GF-D8 (cell line): ENCODE results near the gene GPR161.
A peak's percentile ranks its signal among the peaks of the same experiment; 100 is the strongest.
"Not testable (repeated sequence)": the region's sequence is repeated elsewhere in the genome, so short reads cannot be mapped to it uniquely, and the experiment has no call there.

ENCODE experiments used
- DNase-seq: peaks from one replicate; lab custom pipeline; 2025; lab: John Stamatoyannopoulos, UW

The GPR161 gene, protein sequence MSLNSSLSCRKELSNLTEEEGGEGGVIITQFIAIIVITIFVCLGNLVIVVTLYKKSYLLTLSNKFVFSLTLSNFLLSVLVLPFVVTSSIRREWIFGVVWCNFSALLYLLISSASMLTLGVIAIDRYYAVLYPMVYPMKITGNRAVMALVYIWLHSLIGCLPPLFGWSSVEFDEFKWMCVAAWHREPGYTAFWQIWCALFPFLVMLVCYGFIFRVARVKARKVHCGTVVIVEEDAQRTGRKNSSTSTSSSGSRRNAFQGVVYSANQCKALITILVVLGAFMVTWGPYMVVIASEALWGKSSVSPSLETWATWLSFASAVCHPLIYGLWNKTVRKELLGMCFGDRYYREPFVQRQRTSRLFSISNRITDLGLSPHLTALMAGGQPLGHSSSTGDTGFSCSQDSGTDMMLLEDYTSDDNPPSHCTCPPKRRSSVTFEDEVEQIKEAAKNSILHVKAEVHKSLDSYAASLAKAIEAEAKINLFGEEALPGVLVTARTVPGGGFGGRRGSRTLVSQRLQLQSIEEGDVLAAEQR

DNA sequence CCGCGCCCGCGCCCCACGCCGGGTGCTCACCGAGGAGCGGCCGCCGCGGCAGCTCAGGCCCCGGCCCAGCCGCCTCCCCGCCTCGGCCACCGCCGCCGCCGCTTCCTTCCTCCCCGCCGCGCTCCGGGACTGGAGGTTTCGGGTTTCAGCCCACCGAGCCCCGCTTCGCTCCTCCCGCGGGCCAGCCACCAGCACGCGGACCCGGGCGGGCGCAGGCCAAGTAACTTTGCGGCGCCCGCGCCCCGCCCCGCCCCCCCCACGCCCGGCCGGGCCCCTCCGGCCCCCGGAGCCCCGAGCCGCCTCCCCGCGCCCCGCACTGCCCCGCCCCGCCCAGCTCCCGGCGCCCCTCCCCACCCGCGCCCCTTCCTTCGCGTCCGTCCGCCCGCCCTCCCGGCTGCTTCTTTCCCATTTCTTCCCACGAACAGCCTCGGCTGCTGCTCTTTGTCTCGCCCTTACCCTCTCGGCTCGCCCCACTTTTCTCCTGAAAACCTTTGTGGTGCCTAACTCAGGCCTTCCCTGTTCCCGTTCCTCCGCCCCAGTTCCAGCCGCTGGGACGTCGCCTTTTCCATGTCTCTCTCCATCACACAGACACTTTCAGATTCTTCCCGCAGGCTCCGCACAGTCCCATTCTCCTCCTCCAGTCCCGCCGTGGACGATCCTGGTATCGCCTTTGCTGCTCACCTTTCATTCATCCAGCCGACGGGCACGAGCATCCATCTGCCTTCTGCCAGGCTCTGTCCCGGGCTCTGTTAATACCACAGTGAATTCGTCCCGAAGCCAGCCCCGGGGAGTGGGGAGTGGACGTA lies at the start of gene GPR161:
Gene GPR161 (minus strand): TSS at position 222 of the 806 bp plus-strand sequence. CDS start 32,080 bp downstream, outside the sequence.
- no peak for DNase-seq

DNA sequence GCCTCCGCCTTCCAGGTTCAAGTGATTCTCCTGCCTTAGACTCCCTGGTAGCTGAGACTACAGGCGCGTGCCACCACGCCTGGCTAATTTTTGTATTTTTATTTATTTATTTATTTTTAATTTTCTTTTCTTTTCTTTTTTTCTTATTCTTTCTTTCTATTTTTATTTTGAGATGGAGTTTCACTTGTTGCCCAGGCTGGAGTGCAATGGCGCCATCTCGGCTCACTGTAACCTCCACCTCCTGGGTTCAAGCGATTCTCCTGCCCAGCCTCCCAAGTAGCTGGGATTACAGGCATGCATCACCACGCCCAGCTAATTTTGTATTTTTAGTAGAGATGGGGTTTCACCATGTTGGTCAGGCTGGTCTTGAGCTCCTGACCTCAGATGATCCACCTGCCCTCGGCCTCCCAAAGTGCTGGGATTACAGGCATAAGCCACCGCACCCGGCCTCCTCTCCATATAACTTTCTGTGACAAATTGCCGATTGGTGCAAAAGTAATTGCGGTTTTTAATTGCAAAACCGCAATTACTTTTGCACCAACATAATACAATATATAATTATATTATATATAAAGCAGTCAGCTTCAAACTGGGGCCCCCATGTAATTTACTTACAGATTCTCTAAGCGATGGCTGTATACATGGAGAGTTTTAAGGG lies 44.5 kb upstream of the GPR161 start:
- DNase-seq = not testable (repeated sequence)

DNA sequence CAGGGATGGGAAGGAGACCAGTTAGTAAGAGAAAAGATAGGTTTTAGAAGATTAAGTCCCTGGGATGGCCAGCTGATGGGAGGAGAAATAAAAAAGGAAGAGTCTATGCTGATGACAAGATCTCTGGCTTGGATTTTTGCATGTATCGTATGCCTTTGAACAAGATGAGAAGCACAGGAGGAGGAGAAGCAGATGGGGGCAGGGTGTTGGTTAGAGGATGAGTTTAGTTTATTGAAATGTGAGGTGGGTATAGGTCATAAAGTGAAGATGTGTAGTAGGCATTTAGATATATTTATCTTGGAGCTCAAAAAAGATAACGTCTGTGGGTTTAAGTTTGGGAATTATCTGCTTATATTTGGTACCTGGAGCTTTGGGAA lies 43.4 kb upstream of the GPR161 start:
- no peak for DNase-seq

DNA sequence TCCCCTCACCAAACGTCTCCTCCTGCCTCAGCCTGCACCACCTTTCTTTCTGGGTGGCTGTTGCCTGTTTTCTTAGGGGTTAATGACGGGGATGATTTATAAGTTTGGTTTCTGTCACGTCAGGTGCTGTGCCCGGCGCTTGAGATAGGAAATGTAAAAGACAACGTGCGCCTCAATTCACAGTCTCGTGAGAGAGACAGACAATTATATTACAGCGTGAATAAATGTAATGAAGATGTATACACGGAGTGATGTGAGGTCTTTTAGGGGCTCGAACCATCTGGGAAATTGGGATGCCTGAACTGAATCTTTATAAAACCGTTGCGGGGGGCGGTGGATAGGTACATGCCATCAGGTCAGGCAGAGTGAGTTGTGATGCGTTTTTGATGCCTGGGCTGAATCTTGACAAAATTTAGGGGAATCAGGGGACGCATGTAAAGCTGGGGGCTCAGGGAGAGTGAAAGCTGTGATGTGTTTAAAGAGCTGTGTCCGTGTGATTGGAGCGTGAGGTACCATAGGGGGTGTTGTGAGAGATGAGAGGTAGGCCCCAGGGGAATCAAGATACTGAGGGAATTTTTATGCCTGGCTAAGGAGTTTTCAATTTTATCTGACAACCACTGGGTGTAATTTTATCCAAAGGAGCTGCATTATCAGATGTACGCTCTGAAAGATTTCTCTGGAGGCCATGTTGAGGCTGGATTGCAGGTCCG lies 42.9 kb upstream of the GPR161 start:
- DNase-seq = no peak

DNA sequence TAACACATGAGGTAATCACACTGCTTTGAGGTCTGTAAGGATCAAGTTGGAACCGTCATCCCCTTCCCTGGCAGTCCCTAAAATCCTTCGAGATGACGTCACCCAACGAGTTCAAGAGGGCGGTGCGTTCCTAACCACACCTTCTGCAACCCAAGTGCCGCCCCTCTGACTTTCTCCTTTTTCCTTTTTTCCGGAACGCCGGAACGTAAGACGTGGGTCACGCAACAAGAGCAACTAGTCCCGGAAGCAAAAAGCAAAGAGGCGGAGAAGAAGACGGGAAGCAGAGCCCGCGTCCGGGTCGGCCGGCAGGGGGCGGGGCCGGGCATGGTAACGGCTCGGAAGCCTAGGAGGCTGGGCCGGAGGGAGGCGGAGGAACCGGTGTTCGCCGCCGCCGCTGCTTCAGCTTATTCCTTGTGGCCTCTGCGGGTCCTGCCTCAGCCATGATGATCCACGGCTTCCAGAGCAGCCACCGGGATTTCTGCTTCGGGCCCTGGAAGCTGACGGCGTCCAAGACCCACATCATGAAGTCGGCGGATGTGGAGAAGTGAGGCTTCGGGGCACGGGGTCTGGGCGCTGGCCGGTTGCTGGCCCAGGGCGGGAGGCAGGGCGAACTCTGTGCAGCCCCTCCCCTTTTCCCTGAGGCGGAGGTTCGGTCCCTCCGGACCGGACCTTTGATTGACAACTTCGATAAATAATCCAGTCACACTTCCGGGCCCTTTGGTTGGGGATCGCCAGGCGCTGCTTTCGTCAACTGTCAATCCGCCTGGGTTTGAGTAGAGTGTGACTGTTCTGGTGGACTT lies 42.1 kb upstream of the GPR161 start, which contains the start of gene TIPRL:
Gene TIPRL (plus strand): TSS at position 325 of the 800 bp plus-strand sequence. CDS start 116 bp downstream, at position 441.
- DNase-seq = peak; percentile 95

DNA sequence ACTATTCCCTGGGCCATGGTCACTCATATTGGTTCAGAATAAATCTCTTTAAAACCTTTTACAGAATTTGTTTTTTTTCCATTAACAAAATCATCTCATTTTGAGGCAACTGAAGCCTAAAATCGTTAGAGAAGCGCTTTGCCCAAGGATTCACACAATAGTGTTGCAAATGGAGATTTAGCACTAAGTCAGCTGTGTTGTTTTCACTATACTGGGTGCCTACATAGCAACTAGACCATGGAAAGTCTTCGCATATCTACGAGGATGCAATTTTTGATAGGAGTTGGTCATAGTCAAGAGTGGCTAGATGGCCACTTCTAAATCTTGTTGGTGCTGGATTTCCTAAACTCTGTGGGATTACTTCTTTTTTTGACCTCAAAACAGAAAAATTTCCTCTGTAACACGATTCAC lies 41.5 kb upstream of the GPR161 start:
- no peak for DNase-seq

DNA sequence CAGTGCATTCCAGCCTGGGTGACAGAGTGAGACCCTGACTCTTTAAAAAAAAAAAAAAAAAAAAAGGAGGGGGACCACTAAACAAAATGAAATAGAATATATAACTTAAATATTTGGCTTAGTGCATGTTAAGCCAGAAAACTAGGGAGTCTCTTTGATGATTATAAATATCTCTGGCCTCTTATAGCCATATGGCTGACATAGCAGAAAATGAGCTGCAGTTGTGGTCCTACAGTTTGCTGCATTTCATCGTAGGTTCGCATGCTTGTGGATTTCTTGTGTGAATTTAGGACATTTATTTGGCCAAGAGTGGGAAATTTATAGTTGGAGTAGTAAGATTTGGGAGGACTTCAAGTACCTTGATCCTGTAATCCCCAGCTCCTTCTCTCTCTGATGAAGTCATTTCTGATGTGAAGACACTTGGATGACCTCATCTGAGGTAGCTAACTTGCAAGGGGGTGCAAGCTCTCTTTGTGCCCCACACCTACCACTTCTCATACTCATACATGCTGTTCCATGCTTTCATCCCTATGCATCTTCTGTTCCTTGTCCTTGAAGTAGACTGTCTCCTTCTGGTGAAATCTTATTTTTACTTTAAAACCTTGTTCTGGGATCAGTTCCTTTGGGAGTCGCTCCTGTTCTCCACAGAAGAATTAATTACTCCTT lies 35.7 kb upstream of the GPR161 start:
- DNase-seq = no peak

DNA sequence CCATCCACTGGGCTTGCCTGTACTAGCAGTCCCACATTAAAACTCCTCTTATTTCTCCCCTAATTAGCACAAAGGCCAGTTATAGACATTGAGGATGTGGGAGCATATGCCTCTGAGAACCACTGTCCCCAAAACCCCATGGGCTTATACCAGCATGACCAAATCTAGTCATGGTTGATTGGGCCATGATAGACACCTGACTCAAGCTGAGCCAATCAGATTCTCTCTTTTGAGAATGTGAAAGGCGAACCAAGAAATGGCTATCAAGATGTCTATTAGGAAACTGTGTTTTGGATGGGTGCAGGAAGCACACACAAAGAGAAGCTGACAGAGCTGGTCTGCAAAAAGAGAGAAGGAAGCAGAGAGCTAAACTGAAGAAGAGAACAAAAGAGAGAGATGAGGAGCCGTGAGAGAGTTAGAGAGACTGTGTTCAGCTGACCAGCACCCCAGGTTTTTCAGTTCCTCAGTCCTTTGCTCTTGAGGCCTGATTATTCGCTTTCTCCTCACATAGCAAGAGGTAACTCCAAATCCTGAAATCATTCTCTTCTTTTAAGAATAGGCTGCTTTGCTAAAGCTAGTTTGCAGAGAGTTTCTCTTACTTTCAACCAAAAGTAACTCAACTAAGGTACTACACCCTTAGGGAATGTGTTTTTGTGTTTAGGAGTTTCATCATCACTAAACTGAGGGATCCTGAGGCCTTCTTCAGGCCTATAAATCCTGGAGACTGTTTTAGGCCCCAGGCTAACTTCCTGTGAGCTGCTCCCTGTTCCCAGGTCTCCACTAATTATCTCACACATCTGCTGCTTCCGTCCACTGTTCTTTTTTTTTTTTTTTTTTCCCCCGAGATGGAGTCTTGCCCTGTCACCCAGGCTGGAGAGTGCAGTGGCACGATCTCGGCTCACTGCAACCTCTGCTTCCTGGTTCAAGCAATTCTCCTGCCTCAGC lies 34.1 kb upstream of the GPR161 start:
- no peak for DNase-seq

DNA sequence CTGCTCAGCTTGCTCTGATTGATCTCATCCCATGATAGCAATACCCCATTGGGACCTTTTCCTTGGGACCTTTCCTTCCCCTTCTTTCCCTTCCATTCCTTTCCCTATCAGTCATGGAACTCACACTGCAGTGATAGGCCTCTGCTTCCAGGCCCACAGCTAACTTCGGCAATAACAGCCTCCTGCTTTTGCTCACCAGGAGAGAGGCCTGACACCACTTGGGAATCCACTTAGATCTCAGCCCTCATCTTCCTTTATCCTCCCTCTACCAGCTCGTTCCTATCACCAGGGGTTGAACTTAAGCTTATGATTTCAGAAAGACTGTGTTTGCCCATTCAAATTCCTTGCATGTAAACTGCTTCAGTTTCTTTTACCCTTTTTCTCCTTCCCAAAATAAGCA lies 31.1 kb upstream of the GPR161 start:
- no peak for DNase-seq

DNA sequence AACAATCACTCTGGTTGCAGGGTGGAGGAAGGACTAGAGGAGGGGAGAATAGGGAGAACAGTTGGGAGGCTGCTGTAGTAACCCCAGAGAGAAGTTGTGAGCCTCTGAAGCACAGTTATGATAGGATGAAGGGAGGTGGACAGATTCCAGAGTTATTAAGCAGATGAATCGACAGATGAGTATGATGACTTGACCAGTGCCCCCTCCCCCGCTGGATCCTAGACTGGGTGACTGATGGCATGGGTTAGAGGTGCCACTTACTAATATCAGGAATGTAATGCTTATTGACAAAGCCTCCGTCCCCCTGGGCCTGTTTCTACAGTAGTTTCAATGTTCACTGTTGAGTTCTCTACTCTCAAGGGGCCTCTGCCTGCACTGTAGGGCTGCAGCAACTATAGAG lies 28.0 kb upstream of the GPR161 start:
- no peak for DNase-seq

DNA sequence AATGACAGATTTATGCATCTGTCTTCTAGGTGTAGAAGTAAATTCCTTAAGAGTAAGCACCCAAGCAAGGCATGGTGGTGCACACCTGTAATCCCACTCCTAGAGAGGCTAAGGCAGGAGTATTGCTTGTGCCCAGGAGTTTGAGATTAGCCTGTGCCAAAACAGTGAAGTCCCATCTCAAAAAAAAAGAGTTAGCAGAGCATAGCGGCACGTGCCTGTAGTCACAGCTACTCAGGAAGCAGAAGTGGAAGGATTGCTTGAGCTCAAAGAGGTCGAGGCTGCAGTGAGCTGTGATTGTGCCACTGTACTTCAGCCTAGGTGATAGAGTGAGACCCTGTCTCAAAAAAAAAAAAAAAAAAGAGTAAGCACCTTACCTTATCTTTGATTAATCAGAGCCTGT lies 26.9 kb upstream of the GPR161 start:
- DNase-seq = no peak

DNA sequence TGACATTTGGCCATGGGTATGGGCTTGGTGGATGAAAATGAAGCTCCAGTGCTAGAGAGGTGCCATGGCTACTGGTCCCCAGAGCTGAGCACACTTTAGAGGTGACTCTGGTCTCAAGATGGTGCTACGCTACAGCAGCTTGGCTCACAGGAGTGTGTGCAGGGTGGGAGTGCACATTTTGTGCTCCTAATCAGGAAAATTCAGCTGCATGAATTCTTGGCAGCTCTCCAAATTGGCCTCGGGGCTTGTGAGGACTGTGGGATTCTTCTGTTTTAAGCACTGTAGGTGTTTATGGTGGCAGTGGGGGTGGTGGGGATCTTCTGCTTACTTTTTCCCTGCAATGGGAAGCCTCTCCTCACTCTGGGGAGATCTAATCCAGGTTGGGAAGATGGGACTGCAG lies 24.7 kb upstream of the GPR161 start:
- DNase-seq = no peak

DNA sequence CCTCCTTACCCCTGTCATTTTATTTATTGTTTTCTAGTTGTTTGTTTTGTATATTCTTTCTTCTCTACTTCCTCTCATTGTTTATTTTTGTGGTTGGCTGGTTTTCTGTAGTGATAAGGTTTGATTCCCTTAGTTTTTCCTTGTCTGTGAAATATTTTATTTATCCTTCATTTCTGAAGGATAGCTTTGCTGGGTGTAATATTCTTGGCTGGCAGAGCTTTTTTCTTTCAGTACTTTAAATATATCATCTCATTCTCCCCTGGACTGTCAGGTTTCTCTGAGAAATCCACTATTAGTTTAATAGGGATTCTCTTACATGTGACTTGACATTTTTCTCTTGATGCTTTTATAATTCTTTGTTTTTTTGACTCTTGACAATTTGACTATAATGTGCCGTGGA lies 23.2 kb upstream of the GPR161 start:
- no peak for DNase-seq

DNA sequence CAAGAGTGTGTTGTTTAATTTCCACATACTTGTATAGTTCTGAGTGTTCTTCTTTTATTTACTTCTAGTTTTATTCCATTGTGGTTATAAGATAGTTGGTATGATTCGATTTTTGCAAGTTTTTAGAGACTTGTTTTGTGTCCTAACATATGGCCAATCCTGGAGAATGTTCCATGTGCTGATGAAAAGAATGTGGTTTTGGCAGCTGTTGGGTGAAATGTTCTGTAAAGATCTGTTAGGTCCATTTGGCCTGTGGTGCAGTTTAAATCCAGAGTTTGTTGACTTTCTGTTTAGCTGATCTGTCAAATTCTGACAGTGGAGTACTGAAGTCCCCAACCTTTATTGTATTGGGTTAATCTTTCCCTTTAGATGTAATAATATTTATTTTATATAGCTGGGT lies 22.5 kb upstream of the GPR161 start:
- no peak for DNase-seq

DNA sequence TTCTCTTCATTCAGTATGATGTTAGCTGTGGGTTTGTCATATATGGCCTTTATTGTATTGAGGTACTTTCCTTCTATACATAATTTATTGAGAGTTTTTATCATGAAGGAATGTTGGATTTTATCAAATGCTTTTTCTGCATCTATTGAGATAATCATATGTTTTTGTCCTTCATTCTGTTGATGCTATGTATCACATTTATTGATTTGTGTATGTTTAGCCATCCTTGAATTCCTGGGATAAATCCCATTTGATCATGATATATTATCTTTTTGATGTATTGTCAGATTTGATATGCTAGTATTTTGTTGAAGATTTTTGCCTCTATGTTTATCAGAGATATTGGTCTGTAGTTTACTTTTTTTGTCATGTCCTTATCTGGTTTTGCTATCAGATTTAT lies 20.9 kb upstream of the GPR161 start:
- no peak for DNase-seq

DNA sequence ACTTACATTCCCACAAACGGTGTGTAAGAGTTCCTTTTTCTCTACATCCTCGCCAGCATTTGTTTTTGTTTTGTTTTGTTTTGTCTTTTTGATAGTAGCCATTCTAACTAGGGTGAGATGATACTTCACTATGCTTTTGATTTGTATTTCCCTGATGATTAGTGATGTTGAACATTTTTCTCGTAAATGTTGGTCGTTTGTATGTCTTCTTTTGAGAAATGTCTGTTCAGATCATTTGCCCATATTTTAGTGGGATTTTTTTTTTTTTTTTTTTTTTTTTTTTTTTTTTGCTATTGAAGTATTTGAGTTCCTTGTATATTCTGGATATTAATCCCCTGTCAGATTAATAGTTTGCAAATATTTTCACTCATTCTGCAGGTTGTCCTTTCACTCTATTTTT lies 19.2 kb upstream of the GPR161 start:
- DNase-seq = no peak

DNA sequence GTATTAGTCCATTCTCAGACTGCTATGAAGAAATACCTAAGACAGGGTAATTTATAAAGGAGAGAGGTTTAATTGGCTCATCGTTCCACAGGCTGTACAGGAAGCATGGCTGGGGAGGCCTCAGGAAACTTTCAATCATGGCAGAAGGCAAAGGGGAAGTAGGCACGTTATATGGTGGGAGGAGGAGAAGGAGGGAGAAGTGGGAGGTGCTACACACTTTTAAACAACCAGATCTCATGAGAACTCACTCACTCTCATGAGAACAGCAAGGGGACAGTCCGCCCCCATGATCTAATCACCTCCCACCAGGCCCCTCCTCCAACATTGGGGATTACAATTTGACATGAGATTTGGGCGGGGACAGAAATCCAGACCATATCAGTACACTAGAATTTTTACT lies 18.0 kb upstream of the GPR161 start:
- DNase-seq = not testable (repeated sequence)

DNA sequence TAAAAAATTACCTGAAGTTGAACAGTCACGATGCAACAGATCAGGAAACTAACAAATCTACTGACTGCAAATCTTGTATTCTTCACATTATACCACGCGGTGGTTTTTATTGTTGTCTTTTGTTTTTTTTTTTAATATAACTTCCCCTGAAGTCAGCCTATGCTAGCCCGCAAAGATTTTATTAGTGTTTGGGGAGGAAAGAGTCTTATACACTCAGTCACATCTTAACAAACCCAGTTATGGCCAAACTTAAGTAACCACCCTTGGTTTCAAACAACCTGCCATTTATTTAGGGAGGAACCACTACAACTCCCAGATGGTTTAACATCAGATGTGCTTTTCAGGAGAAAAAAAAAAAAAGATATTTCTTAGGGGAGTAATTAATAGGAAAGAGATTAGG lies 15.2 kb upstream of the GPR161 start:
- DNase-seq = no peak

DNA sequence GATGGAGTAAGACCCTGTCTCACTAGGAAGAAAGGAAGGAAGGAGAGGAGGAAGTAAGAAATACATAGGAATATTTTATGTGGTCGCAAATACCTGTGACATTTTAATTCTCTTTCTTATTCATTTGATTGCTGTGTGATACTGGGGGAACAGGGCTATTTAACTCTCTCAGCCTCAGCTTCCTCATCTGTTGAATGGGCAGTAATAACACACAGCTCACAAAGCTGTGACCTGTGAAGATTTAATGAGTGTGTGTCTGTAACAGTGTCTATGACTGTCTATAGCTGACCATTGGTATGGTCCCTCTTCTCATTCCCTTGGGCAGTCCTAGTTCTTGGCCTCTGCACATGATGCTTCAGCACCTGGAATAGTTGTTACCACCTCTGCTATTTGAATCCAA lies 13.6 kb upstream of the GPR161 start:
- DNase-seq = no peak
